NCI-H526 treated with DMSO at 0.1 percent for 48 hours (cell line): ENCODE data around the gene ARHGEF6.

Source experiments
- DNase-seq: peaks from one replicate; lab custom pipeline; 2025; lab: John Stamatoyannopoulos, UW

The ARHGEF6 gene

DNA sequence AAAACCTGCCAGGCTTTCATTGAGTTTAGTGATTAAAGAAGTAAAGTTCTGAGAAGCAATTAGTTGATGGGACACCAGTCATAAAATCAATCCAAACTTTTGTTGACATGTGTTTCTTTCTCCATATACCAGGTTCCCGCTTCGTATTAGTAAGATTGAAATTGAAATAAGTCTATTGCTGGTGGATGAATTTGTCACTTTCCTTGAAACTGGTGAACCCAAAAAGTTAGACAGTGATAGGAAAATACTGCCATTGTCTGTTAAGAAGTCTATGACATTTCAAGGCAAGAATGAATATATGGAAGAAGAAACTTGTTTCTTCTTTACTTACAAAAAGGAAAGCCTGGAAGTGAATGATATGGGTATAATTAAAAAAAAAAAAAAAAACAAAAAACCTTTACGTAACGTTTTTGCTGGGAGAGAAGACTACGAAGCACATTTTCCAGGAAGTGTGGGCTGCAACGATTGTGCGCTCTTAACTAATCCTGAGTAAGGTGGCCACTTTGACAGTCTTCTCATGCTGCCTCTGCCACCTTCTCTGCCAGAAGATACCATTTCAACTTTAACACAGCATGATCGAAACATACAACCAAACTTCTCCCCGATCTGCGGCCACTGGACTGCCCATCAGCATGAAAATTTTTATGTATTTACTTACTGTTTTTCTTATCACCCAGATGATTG lies 132.9 kb downstream of the ARHGEF6 start, which contains the start of gene CD40LG:
TSS of gene CD40LG (plus strand) at position 482 of the 684 bp plus-strand sequence. CDS start at position 573, 91 bp downstream.
- no peak for DNase-seq

DNA sequence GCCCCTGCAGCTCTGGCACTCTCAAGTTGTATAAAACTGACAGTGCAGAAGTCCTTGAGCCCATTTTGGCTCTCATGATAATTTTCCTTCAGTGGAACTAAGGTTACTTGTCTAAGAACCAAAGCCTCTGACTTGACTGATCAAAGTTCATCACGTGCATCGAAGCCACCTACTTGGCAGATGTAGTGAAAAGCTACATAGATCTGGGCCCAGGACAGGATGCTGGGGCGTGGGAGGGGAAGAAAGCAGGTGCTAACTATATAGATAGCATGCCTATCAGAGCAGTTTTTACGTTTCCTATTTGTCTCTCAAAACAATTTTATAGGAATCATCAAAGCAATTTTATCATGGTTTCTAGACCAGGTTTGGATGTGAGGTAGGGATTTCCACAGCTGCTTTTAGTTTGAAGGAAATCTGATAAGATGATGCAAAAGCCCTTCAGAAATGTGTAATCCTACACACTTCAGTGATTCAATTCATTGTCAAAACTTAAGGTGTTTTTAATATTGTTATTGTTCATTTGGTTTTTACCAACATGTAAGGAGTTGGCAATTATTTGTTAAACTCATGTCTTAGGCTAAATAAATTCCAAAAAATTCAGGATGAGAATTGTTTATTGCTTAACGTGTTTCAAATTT lies 134.0 kb downstream of the ARHGEF6 start:
- DNase-seq = no peak

DNA sequence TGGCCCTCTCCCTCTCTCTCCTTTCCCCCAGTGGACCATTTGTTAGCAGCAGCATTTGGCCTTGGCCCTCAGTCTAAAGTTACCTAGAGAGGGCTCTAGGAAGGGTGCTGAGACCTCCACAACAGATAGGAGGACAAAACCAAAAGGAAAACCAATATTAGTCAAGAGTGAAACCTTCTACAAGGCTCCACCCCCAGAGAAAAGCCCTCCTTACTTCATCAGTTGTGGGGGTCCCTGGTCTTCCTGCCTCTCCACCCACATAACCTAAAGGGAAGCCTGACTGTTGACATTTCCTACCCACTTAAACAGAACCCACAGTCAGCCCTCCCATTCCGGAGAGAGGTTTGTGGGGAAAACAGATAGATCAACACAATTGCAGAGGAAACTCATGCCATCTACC lies 137.5 kb downstream of the ARHGEF6 start:
- no peak for DNase-seq

DNA sequence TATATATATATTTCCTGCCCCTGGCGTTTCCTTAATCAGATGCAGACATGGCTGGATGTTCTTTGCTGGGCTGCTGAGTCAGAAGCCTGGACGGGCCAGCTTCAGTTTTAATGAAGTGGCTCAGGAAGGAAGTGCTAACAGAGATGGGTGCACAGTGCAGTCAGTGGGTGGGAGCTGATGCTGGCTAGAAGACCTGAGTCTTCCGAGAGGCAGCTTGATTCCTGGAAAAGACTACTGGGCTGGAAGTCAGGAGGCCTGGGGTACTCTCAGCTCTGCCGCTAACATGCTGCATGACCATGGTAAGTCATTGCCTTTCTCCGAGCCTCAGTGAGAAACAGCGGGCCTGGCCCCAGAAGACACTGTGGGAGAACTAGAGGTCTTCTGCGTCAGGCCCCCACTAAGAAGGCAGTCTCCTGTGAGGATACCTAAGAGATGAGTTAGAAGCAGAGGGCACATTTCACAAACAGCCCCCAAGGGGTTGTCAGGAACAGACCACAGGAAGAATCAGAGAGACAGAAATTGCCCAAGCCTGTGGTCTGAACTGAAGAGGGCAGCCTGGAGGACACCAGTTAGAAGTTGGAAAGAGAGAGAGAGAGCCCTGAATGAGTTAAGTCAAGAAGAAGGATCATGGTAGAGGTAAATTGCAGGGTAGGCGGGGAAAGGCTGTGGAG lies 141.1 kb downstream of the ARHGEF6 start:
- DNase-seq = no peak

DNA sequence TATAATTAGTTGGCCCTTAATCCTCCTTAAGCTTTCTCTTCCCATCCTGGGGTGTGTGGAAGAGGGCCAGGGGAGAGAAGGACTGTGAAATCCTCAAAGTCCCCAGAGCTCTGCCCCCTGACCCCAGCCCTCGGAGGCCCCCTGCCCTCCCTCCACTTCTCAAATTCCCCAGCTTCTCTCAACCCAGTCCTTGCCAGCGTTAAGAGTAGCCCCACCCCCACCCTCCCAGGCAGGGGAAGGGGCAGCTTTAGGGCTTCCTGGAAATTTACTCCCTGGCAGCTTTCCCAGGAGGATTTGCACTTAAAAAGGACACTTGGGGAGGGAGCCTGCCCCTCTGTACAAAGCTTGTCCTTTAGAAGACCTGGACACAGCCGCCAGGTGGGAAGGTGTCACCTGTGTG lies 144.6 kb downstream of the ARHGEF6 start:
- DNase-seq = no peak

DNA sequence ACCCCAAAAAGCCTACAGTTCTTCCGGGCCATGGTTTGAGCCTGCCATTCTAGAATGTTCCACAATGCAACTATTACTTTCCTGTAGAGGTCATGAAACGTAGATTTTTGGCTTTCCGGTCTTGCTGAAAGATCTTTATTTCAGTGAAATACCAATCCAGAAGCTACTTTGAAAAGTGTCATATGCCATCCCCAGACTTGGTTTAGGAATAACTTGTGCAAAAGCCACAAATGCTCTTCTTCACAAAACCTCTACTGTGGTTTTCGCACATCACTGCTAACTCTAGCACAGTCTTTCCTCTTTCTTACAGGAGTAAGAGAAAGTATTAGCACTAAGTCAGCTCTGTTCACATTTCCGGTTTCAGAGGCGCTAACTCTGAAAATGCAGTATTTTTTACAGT lies 145.5 kb downstream of the ARHGEF6 start:
- DNase-seq = no peak

DNA sequence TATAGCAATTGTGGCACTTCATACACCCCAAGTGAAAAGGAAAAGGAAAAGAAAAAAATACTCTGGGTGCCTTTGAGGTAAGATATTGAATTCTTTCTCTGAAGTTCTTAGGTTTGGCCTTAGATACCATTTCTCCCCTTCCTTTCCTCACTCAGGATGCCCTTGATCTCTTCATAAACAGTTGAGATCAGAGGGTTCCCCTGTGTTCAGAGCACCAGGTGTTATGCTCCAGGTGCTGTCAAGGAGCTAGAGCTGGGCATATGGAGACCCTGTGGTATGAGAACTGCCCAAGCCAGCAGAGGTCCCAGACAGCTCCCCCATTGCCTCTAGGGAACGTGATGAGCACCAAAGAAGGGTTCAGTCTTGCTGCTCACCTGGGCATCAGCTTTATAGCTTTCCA lies 149.9 kb downstream of the ARHGEF6 start:
- no peak for DNase-seq

DNA sequence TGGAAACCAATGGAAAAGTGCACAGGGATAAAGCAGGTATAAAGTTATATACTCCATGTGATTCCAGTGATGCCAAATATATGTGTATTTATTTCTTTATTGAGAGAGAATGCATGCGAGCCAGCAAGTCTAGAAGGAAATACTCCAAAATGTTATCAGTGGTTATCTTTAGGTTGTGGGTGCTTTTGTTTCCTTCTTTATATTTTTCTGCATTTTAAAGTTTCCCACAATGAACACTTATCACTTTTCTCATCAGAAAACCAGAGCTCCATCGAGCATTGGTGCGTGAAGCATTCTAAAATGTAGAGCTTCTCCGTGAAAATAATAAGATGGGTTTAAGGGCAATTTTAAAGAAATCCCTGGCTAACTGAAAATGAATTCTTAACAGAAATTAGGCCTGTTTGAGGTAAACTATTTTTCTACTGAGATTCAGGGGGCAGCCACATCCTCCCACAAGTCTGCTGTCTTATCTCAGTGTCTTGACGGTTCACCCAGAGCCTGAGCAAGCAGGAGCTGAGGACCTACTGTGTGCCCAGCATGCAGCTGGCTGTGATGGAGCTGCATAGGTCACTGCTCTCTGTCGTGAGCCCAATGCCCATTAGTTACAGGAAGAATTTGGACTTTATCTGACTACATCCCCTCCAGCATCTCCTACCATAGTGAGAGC lies 151.5 kb downstream of the ARHGEF6 start:
- no peak for DNase-seq

DNA sequence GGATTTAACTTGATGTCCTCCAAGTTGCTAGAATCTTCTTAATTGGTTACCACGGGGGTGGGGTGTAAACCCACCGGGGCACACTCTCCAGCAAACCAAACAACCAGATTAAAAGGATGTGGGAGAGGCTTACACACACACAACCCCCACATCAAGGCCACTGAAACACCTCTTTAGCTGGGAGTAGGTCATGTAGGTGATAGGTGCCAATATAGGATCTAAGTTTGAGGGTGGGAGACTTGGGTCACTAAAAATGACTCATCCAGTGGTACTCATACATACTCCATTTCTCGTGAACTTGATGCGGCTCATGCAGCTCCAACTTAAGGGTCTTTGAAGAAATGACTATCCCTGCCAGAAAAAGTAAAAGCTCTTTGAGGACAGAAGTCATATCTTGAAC lies 153.3 kb downstream of the ARHGEF6 start:
- DNase-seq = no peak

DNA sequence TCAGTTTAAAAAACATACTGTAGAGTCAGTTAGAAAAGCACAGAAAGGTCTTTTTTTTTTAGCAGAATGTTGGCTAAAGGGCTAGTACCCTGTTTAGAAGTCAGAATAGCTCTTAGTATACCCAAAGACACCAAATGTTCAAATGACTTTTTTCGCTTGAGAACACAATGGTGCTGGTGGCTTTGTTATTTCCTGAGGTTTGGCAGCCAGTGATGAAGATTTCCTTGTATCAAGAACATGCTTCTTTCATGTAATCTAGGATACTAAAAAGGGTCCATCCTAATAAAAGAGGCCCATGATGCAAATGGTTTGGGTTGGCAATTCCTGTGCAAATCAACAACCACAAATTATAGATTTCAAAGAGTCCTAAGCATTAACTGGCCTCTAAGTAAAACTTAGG lies 153.8 kb downstream of the ARHGEF6 start:
- no peak for DNase-seq

DNA sequence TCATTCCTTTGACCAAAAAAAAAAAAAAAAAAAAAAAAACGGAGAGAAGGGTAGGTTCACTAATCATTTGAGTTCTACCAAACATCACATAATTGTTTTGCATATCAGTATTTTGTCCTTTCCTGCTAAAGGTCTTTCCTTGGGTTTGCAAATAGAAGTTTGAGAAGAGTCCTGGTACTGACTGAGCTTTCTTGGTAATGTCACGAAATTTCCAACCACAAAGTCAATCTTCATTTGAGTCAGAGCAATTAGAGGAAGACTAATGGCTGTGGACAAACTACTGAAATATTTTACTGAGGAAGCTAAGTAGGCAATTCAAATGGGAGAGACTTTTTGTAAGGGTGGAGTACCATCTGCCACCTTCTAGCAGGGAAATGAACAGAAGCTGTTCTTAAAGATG lies 154.5 kb downstream of the ARHGEF6 start:
- DNase-seq = no peak

DNA sequence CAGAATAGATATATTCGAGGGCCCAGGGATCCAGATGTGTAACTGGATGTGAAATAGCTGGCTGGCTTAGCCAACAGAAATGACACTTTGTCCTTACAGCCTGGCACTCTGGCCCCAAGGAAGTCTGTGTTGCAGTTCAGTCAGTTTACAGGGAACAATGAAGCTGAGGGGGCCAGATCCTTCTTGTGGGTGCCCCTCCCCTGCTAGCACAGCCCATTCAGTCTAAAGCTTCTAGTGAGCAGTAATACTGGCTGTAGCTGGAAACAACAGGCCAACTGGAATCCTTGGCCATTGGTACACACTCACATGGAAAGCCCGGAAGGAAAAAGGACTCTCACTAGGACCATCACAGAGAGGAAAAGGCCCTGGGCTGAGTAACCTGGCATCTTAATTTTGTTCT lies 155.5 kb downstream of the ARHGEF6 start:
- no peak for DNase-seq

DNA sequence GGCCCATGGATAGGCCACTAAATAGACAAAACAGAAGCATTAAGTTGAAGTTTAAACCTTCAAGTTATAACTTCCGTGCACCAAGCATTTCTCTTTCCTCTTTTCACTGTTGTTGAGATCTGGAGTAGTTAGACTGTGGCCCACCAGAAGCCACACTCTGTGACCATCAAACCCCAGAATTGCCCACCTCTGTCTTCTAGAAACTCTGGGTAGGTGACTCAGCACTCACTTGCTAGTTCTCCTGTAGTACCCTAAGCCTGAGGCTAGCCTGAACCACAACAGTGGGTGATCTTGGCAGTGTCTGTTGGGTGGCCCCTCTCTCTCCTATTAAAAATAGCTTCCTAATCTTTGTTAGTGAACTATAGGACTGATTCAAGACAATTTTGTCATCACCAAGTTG lies 157.3 kb downstream of the ARHGEF6 start:
- no peak for DNase-seq

DNA sequence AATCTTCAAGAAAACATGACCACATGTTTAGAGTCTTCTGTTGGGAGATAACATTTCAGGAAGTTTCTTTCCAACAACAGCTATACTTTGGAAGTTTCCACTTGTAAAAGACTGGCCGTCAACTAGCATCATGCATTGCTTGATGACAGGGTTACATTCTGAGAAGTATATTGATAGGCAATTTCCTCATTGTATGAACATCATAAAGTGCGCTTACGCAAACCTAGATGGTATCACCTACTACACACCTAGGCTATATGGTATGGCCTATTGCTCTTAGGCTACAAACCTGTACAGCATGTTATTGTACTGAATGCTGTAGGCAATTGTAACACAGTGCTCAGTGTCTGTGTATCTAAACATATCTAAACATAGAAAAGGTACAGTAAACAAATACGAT lies 158.2 kb downstream of the ARHGEF6 start:
- DNase-seq = no peak

DNA sequence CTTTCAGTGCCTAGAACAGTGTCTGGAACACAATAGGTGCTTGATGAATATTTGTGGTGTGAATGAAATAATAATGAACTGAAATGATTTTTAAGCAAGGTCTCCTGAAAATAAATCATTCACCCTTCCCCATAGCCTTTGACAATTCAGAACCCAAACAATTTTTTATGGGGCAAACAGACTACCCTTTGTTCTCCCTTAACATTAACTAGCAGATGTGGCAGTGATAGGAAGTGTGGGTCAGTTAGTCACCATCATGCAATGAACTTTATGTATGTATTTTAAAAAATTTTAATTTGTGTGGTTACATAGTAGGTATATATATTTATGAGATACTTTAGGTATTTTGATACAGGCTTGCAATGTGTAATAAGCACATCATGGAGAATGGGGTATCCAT lies 160.0 kb downstream of the ARHGEF6 start:
- DNase-seq = no peak

DNA sequence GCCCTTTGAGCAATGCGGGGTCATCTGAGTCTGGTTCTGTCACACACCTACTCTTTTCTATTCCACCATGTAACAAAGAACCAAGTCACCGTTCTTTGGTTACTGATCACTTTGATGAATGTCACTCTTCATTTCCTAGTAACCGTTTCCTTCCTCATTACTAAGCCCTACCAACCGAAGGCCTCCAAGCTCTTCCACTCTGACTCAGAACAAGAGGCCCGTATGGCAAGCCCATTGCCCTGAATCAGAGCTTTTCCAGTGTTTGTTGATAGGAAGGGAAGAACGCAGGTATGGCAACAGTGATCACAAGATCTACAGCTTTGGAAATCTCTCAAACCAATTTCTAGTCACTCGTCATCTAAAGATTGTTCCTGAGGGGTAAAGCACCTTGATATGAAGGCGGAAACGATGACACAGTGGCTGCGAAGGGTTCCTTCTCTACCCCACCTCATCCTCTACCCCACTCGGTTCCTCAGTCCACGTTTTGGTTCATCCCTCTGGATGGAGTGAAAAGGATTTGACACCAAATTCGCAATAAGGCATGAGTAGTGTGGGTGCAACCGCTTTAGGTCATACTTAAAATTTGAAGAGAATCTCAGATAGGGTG lies 160.7 kb downstream of the ARHGEF6 start:
- DNase-seq = no peak

DNA sequence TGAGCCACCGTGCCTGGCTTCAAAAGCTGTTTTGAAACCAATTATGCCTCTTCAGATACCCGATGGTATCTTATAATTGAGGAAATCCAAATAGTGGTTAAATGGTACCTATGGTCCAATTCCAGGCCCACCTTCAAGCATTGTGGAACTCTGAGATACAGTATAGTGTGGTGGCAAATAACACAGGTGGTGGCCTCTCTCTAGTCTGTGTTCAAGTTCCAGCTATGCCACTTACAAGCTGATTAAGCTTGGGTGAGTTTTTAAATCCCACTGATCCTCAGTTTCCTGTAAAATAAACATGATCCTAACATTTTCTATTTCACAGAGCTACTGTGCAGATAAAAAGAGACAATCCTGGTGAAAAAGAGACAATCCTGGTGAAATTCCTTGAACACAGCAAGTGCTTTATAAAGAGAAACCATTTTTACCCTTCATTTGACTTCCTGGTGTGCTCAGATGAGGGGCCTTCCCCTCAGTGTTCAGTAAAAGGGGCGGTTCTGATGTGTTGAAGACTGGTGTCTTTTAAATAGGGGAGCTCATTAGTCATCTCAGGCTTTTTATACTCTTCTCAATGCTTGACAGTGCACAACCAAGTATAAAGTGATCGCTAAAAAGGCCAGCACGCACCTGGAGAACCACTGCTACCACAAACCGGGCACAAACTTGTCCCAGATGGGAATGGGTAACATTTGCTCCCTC lies 163.6 kb downstream of the ARHGEF6 start:
- no peak for DNase-seq
